ENCODE results near the gene HOXC11.

DNA sequence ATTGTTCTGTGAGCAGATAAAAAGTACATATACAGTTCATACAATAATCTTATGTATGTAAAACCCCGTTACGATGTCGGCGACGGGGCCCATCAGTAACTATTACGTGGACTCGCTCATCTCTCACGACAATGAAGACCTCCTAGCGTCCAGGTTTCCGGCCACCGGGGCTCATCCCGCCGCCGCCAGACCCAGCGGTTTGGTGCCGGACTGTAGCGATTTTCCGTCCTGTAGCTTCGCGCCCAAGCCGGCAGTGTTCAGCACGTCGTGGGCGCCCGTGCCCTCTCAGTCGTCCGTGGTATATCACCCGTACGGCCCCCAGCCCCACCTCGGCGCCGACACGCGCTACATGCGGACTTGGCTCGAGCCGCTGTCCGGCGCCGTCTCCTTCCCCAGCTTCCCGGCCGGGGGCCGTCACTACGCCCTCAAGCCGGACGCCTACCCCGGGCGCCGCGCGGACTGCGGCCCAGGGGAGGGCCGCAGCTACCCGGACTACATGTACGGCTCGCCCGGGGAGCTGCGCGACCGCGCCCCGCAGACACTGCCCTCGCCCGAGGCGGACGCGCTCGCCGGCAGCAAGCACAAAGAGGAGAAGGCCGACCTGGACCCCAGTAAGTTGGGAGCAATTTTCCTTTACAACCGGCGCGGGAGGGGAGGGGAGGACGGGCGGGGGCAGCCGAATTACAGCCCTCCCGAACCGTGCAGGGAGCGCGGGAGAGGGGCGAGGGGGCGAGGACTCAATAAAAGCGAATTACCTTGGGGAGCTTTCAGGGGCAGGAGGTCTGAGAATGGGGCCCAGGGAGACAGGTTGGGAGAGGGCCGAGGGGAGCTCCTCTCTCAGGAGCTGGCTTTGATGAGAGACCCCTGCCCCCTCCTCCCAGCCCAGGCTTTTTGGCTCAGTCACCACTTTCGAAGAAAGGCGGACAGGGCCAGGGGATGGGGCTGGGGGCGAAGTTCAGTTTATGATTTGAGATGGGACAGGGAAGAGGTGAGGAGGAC is 27.5 kb downstream of the HOXC11 start, which contains the start of gene HOXC9:
- TF ChIP-seq, protein P1, sequence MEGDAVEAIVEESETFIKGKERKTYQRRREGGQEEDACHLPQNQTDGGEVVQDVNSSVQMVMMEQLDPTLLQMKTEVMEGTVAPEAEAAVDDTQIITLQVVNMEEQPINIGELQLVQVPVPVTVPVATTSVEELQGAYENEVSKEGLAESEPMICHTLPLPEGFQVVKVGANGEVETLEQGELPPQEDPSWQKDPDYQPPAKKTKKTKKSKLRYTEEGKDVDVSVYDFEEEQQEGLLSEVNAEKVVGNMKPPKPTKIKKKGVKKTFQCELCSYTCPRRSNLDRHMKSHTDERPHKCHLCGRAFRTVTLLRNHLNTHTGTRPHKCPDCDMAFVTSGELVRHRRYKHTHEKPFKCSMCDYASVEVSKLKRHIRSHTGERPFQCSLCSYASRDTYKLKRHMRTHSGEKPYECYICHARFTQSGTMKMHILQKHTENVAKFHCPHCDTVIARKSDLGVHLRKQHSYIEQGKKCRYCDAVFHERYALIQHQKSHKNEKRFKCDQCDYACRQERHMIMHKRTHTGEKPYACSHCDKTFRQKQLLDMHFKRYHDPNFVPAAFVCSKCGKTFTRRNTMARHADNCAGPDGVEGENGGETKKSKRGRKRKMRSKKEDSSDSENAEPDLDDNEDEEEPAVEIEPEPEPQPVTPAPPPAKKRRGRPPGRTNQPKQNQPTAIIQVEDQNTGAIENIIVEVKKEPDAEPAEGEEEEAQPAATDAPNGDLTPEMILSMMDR (conservative IDR thresholded peaks at IDR 0.05; ENCODE audit: low read depth, low read length), result no peak
- no peak for TF ChIP-seq EZH2 (IDR thresholded peaks at IDR 0.05; ENCODE audit: borderline replicate concordance, low read depth, low read length, poor library complexity, severe bottlenecking)
